Osteocyte (in vitro differentiated cells): ENCODE results near the gene PEAR1. TPM values are rescaled to one million over a fixed set of nuclear protein-coding genes. Genes with fewer than 3 reads are reported as not detected.

Experiments used
- DNase-seq: peaks from one replicate; pipeline ENCODE4 v3.0.0; 2021; ENCODE audit warnings: mixed read lengths; ENCODE audit not compliant: unreplicated experiment; ENCODE audit errors: extremely low spot score
- H3K27ac Mint-ChIP-seq: one replicate; pipeline ENCODE4 v1.8.0; 2021; ENCODE audit warnings: mild to moderate bottlenecking, mixed read lengths; ENCODE audit not compliant: unreplicated experiment
- H3K27me3 Mint-ChIP-seq: one replicate; pipeline ENCODE4 v1.8.0; 2021; ENCODE audit warnings: mixed read lengths; ENCODE audit not compliant: unreplicated experiment
- H3K36me3 Mint-ChIP-seq: one replicate; pipeline ENCODE4 v1.8.0; 2021; ENCODE audit warnings: mixed read lengths; ENCODE audit not compliant: unreplicated experiment
- H3K4me1 Mint-ChIP-seq: one replicate; pipeline ENCODE4 v1.8.0; 2021; ENCODE audit warnings: mixed read lengths; ENCODE audit not compliant: unreplicated experiment
- H3K4me3 Mint-ChIP-seq: one replicate; pipeline ENCODE4 v1.8.0; 2021; ENCODE audit warnings: mild to moderate bottlenecking, moderate library complexity, mixed read lengths; ENCODE audit not compliant: unreplicated experiment
- H3K9me3 Mint-ChIP-seq: one replicate; pipeline ENCODE4 v1.8.0; 2021; ENCODE audit warnings: mixed read lengths; ENCODE audit not compliant: unreplicated experiment
- total RNA-seq: library from RNA; stranded (reverse); gene quantifications from 2 replicates; pipeline ENCODE4 v1.2.1, GENCODE V29; 2021
- TF ChIP-seq, protein P1 (sequence below): fragments of 200-600 bp; sonication (generic); IDR thresholded peaks from 2 replicates; pipeline ENCODE4 v1.5.0; 2021; ENCODE audit warnings: antibody characterized with exemption, mild to moderate bottlenecking, moderate library complexity

The PEAR1 gene
- total RNA-seq, 1 donor from 2014 or later = 27.4 TPM

DNA sequence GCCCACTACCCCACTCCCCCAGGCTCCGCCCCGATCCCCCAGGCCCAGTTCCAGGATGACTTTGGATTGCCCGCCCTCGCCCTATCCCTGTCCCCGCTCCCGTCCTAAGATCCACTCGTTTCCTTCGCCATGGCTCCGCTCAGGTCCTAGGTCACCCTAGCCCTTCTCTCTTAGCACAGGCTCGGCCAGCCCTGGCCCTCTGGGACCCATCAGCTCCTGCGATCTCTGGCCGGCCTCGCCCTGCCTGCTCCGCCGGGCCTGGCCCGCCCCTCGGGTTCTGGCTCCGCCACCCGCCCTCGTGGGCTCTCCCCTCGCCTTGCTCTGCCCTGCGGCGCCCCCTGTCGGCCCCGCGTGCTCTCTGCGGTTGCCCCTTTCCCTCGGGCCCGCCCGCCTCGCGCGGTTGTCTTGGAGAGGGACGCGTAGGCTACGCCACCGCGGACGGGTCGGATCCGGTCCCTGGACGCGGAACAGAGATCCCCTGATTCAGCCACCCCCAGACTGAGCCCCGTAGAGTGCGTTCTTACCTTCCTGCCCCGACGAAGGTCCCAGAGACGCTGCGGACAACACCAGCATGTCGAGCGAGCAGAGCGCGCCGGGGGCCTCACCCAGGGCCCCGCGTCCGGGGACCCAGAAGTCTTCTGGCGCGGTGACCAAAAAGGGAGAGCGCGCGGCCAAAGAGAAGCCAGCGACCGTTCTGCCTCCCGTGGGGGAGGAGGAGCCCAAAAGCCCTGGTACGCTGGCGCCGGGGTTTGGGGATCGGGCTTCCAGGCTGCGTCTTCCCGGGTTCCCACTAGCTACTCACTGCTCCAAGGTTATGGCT, 26.9 kb downstream of the PEAR1 start, which contains the start of gene LRRC71:
LRRC71 (plus strand) TSS at position 400 of the 820 bp plus-strand sequence; CDS start at position 572, 172 bp downstream.
- Mint-ChIP-seq H3K27ac (no peak within 1 kb of the TSS), H3K27me3 (peaks cover 35% of the 10 kb centered on the region)
- TF ChIP-seq, protein P1, sequence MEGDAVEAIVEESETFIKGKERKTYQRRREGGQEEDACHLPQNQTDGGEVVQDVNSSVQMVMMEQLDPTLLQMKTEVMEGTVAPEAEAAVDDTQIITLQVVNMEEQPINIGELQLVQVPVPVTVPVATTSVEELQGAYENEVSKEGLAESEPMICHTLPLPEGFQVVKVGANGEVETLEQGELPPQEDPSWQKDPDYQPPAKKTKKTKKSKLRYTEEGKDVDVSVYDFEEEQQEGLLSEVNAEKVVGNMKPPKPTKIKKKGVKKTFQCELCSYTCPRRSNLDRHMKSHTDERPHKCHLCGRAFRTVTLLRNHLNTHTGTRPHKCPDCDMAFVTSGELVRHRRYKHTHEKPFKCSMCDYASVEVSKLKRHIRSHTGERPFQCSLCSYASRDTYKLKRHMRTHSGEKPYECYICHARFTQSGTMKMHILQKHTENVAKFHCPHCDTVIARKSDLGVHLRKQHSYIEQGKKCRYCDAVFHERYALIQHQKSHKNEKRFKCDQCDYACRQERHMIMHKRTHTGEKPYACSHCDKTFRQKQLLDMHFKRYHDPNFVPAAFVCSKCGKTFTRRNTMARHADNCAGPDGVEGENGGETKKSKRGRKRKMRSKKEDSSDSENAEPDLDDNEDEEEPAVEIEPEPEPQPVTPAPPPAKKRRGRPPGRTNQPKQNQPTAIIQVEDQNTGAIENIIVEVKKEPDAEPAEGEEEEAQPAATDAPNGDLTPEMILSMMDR = peak; percentile 97

DNA sequence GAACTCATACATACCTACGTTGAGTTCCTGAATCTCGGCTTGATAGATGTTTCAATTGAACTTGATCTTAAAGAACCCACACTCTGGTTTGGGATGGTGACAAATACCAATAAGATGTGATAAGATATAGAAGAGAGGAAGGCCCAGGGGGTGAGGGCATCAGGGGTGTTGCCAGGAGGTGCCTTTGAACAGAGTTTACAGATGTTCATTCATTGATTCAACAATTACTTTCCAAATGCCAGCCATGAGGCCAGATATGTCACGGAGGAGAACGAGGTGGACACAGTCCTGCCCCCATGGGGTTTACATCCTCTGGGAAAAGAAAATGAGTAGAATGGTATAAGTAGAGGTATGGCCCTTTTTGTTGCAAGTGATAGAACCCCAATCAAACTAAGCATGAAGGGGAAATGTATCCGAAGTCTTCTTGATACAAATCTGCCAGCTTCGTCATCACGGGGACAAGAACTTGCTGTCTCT, 27.6 kb downstream of the PEAR1 start:
- Mint-ChIP-seq H3K4me1 (peaks cover 26% of the 10 kb centered on the region), H3K27ac (no peak overlapping the region), H3K4me3 (no peak overlapping the region), H3K27me3 (peaks cover 39% of the 10 kb centered on the region), H3K9me3 (no peaks in the 10 kb centered on the region), H3K36me3 (peaks cover 11% of the 10 kb centered on the region)
- TF ChIP-seq, protein P1 = no peak
- DNase-seq = no peak

More for the DNA sequence above, 26.9 kb downstream of the PEAR1 start, which contains the start of gene LRRC71:
- Mint-ChIP-seq H3K4me3 (peak within 1 kb of the TSS; percentile 26), H3K9me3 (no peaks in the 10 kb centered on the region), H3K36me3 (peaks cover 16% of the 10 kb centered on the region), H3K4me1 (peaks cover 20% of the 10 kb centered on the region)
- DNase-seq = peak; percentile 95

DNA sequence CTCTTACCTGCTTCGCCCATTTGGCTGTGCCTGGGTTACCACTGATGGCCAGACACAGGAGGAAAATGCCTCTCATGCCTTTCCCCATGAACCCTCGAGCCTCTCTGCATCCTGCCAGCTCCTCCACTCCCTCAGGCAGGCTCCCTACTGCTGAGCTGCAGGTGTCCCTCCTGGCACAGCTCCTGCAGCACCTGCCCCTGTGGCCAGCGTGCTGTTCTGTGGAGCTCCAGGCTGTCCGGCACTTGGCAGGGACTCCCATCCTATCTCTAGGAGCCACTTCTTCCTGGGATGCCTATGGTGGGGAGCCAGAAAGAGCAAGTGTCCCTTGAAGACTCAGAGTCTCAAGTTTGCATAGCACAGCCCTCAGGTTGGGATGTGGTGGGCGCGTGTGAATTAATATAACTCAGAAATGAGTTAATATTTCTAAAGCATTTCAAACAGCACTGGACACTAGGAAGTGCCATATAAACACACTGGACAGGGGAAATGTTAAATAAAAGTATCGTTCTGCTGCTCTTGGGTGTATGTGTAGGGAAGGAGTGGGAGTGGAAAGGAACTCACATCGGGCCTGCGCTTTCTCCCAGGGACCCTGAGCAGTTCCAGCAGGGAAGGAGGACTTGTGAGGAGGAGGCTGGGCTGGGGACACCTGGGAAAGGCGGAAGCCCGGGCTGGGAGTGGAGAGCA, 29.6 kb downstream of the PEAR1 start:
- Mint-ChIP-seq H3K27ac (no peak overlapping the region), H3K4me3 (peak overlapping the region; percentile 56), H3K36me3 (peaks cover 11% of the 10 kb centered on the region), H3K27me3 (peaks cover 53% of the 10 kb centered on the region), H3K9me3 (no peaks in the 10 kb centered on the region), H3K4me1 (peaks cover 39% of the 10 kb centered on the region)
- TF ChIP-seq, protein P1 = no peak
- DNase-seq = no peak

GRCh38 chr1:156923670-156924477, 30.4 kb downstream of the PEAR1 start:
- Mint-ChIP-seq H3K4me3 (no peak overlapping the region), H3K27me3 (peaks cover 56% of the 10 kb centered on the region), H3K9me3 (no peaks in the 10 kb centered on the region), H3K36me3 (peaks cover 5% of the 10 kb centered on the region), H3K27ac (no peak overlapping the region), H3K4me1 (peaks cover 41% of the 10 kb centered on the region)
- DNase-seq = no peak
- TF ChIP-seq, protein P1 = no peak
